Medulla oblongata (tissue), 1 donor: ENCODE results near the gene NME5.

Source experiments
- DNase-seq: peaks from one replicate; pipeline ENCODE4 v3.0.0-alpha.2; 2015; ENCODE audit errors: extremely low spot score

Gene NME5

DNA sequence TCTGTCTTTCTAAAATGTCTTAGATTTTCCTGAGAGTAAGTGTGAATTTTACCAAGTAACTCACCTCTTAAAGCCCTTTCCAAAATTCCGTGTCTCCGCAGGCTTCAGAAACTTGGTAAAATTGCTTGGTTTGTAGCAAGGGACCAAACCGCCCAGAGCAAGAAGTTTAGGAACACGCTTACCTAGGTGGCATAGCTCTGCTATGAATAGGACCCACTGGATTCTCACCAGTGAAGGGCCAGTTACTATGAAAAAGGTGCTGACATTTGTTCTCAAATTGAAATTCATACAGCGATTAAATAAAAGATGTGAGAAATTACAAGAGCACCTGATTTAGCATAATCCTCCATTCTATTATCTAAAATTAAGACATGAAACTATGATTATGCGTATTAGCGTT is 6.7 kb downstream of the NME5 start:
- DNase-seq = no peak

DNA sequence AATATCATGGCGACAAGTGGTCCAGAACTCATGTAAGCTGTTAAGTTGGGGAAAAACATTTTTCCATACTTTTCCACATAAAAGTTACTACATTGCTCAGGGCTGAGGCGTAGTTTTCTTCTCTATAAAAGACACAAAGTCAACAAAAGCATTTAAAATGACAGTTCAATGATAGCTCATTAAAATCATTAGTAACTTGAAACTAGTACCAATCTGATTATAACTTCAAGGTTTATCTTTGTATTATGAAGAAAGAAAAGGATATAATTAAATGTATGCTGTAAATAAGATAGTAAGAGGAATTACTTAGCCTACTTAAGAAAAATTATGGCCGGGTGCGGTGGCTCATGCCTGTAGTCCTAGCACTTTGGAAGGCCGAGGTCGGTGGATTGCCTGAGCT is 9.9 kb downstream of the NME5 start:
- no peak for DNase-seq

- no peak for DNase-seq
These were observed 10.9 kb downstream of the NME5 start for GRCh38 chr5:138128334-138128733.

DNA sequence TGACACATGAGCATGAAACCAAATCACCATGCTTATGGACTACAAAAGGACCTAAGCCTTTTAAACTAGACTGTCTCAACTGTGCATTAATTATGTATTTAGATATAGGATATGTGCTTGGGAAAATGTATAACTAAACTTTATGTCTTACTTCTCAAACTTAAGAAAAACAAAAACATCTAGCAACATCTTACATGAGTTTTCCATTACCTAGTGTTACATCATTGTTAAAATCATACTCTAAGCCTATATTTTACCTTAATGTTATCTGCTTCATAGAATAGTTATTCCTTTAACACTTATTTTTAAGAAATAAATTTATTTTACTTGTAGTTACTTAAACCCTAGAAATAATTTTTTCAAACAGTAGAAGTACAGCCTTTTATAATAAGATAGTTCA is 24.0 kb downstream of the NME5 start:
- no peak for DNase-seq

- DNase-seq = no peak
These were observed 27.3 kb downstream of the NME5 start for GRCh38 chr5:138111937-138112336.

DNA sequence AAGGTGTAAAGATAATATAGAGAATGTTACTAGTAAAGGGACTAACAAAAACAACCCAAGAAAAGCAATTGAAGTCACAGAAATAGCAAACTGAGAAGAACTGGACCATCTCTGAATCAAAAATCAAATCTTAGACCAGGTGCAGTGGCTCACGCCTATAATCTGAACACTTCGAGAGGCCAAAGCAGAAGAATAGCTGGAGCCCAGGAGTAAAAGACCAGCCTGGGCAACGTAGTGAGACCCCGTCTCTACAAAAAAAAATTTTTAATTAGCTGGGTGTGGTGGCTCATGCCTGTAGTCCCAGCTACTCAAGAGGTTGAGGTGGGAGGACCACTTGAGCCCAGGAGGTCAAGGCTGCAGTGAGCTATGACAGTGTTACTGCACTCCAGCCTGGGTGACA is 28.0 kb downstream of the NME5 start:
- no peak for DNase-seq

DNA sequence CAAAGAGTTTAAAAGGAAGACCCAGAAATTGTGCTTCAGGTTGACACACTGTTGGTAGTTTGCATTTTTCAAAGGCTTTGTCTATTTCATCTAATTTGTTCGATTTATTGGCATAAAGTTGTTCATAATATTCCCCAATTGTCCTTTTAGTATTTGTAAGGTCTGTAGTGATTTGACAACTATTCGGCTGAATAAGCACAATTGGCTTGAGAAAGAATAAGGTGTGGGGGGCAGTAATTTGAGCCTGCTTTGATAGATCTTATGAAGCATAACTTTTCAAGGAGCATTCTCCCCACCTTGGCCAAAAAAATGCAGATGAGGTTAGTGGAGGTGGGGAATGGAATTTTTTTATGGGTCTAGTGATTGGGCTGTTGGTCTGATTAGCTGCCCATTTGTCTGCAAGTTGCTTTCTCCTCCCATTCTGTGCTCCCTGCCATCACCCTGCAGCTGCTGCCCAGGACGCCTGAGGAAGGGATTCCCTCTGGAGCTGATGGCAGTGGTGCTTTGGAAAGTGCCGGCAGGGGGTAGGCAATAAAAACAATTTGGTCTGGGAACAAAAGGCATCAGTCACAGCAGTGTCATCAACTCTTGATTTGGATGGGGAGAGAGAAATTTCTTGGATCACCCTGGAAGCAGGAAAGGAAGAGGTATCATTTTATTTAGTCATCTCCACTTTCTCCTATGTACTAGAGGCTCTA is 28.8 kb downstream of the NME5 start:
- DNase-seq = no peak

DNA sequence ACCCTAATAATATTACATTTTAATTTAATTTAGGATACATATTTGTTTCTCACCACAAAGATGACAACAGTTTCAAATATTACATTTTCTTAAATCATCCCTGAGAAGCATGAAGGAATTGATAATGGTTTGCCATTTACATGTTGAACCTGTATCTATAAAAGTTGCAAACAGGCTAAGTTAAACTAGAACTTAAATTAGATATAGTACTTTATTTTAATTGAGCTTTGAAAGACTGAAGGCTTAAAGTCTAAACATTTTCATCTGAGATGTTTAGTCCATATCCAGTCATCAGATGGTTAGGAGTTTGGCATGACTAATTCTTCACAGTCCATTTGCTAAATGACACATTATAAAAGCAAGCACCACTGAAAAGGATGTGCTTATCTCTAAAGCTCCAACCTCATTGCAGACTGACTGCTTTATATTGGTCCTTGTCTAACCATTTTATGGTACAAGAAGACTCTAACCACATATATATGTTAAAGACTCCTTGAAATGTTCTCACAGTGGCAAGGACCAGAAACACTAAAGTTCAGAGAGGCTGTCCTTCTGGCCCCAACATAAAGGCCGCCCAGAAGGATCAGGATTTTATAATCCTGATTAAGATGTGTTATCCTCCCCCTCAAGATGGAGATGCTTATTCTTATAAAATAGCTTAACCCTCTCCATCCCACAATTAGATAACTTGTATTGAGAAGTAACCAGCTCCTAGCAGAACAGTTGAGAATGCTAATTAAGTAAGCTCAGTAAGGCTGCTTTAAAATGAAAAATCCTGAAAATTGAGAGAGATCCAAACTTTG is 29.6 kb downstream of the NME5 start:
- no peak for DNase-seq

DNA sequence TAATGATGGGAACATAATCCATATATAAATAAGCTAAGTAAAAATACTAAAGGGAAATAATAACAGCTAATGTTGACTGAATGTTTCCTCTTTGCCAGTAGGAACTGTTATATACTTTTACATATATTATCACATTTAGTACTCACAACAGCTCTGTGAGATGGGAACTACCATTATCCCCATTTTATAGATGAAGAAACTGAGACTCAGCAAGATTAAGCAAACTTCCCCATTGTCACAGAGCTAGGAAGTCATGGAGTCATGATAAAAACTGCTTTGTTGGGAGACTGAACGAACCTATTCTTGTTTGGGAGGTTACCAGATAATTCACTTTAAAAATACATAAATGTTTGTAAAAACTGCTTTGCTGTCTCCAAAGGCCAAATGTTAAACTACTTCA is 32.0 kb downstream of the NME5 start:
- no peak for DNase-seq

GRCh38 chr5:138105709-138106108 is 33.5 kb downstream of the NME5 start:
- DNase-seq = no peak

DNA sequence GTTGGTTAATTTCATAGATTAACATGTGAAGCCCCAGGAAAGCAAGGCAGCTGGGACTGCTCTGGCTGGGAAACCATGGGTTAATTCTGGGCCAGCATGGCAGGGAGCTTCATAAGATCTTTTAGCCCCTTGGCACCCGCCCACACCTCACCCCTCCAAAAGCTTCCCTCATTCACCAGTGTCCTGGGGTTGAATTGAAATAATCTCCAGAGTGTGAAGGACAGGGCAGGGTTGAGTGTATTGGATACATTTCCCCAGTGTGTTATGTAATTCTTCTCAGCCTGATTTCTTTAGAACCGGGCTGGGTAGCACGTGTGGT is 36.0 kb downstream of the NME5 start:
- no peak for DNase-seq

DNA sequence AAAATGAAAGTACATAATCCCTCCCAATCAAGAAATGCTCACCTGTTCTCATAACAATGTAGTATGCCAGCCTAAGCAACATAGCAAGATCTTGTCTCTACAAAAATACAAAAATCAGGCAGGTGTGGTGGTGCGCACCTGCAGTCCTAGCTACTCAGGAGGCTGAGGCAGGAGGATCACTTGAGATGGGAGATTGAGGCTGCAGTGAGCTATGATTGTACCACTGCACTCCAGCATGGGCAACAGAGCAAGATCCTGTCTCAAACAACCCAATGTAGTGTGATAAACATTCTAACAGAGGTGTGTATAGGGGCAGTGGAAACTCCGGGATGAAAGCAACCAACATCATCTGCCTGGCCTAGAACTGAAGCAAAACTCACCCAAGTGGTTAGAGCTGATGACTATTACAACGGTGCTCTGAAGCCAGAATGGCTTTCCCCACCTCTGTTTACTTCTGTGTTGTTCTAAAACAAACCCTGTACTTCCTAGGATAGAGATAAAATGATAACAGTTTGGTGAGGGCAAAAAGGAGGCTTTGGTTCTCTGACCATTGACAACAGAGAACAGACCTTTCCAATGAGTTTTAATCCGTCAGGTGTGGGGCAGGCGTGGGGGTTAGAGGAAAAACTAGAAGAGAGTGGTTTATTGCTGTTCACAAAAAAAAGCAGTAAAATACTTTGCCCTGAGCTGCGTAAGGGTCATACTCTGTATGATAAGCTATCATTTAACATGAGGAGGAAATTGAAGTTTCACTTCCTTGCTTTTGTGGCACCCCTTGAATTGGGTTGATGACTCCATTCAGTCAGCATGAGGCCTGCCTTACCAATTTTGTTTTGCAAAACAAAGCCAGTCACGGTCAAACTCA is 36.5 kb downstream of the NME5 start:
- DNase-seq = no peak

GRCh38 chr5:138096997-138097828 is 42.0 kb downstream of the NME5 start:
- DNase-seq = no peak

DNA sequence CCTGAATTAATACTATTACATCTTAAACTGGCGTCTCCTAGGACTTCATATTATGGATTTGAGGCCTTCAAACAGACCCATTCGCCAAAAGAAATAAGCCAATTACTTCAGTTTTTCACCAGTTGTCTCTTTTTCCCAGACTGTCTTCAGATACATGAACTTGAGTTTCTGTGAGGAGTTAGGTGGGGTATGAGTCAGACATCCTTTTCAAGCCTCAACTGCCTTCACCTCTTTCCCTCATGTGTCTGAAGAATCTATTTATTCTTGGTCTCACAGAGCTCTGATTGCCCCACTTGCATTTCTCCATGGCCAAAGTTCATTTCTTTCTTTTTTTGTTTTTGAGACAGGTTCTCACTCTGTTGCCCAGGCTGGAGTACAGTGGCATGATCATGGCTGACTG is 42.9 kb downstream of the NME5 start:
- DNase-seq = no peak

DNA sequence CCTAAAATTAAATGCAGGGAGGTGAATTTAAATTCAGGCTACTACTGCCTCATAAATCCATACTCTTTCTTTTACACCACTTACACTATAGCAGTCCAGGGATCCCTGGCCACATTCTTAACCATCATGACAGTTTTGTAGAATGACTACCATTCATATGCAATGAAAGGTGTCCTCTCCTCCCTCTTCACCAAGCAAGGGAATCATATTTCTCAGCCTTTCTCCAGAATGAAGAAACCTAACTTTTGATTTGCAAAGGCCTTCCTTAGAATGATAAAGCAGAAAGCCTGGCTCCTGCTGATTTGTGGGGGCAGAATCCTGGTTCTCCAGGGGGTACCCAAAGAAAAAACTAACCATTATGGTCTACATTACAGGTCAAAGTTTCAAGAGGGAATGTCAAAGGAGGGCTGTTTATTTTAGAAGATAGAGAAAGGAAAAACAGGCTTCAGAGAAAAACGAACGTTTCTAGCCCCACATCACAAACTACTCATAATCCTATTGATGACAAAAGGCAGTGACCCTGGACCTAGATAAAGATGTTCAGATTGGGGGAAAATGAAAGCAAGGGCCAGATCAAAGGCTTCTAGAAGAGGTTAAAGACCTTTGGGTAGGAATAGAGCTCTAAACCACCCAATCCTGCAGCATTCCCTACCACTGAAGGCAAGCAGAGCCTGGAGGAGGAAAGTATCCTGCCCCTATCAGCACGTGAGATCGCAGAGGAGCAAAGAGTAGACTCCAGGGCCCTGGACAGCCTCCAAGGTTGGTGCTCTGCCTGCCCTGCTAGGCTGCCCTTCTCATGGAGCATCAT is 43.9 kb downstream of the NME5 start:
- DNase-seq = no peak

DNA sequence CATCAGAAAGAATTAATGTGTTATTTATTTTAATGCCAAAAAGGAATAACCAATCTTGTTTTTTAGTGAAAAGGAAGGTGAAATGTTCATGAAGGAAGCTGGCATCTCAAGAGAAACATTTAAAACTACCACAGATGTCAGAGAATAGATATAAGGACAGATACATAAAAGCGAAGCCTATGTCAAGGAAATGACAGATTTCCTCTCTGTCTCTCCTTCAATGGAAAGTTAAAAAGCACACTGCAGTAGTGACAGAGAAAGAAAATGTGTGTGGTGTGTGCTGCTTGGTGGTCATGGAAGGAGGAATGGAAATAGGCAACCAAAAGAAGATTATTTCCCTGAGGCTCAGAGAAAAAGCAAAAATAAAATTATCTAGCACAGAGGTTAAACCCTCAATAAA is 46.2 kb downstream of the NME5 start:
- no peak for DNase-seq

- no peak for DNase-seq
These were observed 46.9 kb downstream of the NME5 start for GRCh38 chr5:138092301-138092700.

GRCh38 chr5:138091685-138092084 is 47.5 kb downstream of the NME5 start:
- DNase-seq = no peak

DNA sequence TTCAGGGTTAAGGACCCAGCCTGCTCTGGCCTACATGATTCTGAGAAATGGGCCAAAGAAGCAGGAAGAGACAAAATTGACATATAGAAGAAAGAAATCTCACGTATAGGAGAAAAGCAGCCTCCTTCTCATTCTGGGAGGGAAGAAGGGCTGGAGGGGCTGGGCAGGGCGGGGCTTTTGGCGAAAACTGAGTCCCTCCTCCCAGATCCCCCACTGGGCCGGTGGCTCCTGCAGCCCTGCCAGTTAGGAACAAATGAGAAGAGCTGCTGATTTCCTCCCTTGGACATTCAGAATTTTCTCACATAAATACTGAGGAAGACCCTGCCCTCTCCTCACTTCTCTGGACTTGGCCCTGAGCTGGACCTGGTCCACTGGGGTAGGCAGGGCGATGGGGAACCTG is 55.5 kb downstream of the NME5 start, which contains the start of gene WNT8A:
Gene WNT8A, plus strand, starts transcription at position 332 of the 400 bp plus-strand sequence. CDS start 95 bp downstream, outside the sequence.
- DNase-seq = no peak

- DNase-seq = no peak
These were observed 57.2 kb downstream of the NME5 start for GRCh38 chr5:138082033-138082432.
